Right lobe of liver (tissue), 6 donors: ENCODE results near the gene CCDC86. TPM values are rescaled to one million over a fixed set of nuclear protein-coding genes. Genes with fewer than 3 reads are reported as not detected.

Experiments used
- ATAC-seq, 4 donors: fragments of 200-7000 bp; cut with Tn5 transposase; one replicate each; pipeline ENCODE4 v1.9.1; 2020; ENCODE audit warnings: mild to moderate bottlenecking in 4 of 4, moderate library complexity in 4 of 4
- DNase-seq, 3 donors: peaks; one replicate each; pipeline ENCODE4 v3.0.0-alpha.2; 2020
- H3K27ac ChIP-seq, 3 donors: fragments of 200-600 bp; one replicate each; pipeline ENCODE4 v1.8.0; 2022
- H3K27me3 ChIP-seq, 2 donors: fragments of 200-600 bp; one replicate each; pipeline ENCODE4 v1.8.0; 2022
- H3K36me3 ChIP-seq, 4 donors: fragments of 200-600 bp; sonication (generic) in 1 of 4; one replicate each; pipeline versions ENCODE4 v1.5.1 to v1.8.0; 2017 to 2022; ENCODE audit warnings: control low read depth in 1 of 4
- H3K4me1 ChIP-seq, 4 donors: fragments of 200-600 bp; sonication (generic) in 1 of 4; one replicate each; pipeline versions ENCODE4 v1.5.1 to v1.8.0; 2017 to 2022; ENCODE audit warnings: control low read depth in 1 of 4
- H3K4me3 ChIP-seq, 3 donors: fragments of 200-600 bp; one replicate each; pipeline ENCODE4 v1.8.0; 2022
- H3K9me3 ChIP-seq, 4 donors: fragments of 200-600 bp; sonication (generic) in 1 of 4; one replicate each; pipeline versions ENCODE4 v1.5.1 to v1.8.0; 2017 to 2022; ENCODE audit warnings: control low read depth in 1 of 4
- CTCF ChIP-seq, 4 donors: fragments of 200-600 bp in 3 of 4; fragments of 450-650 bp in 1 of 4; IDR thresholded peaks; one replicate each; pipeline versions ENCODE4 v1.5.1 to v1.8.0; 2016 to 2022; ENCODE audit warnings: antibody characterized with exemption in 4 of 4, mild to moderate bottlenecking in 2 of 4
- POLR2A ChIP-seq: fragments of 450-650 bp; IDR thresholded peaks from one replicate; pipeline ENCODE4 v1.6.1; 2017; ENCODE audit warnings: antibody characterized with exemption, mild to moderate bottlenecking
- WGBS: methylation state at CpG from one replicate; pipeline ENCODE4 v1.1.6; 2018; ENCODE audit warnings: low coverage, low lambda C conversion rate; ENCODE audit not compliant: insufficient coverage; ENCODE audit errors: missing lambda C conversion rate; 5-methylcytosine and 5-hydroxymethylcytosine counted together
- intact Hi-C, 2 donors: fragments of 100-400 bp; cut with DNase I; formaldehyde crosslinking; loops; one replicate each; pipeline versions ENCODE4 v1.11.2 to v1.14.1; 2022
- total RNA-seq, 6 experiments: library from RNA; depleted of rRNA in 2 of 6; stranded (reverse); fragments of >200 nt in 2 of 6; fragmentation: NEBNext Ultra II Directional in 3 of 6; extraction: Animal tissue kit (Norgen Biotek cat#: 25700) in 3 of 6; gene quantifications; one replicate each; pipeline versions ENCODE4 v1.1.0 to v1.2.4, GENCODE V29; 2016 to 2023
- donor health status: DM: no; HTN: yes; CAD: no.
- donor health status: DM: no; HTN: no; CAD: no.
- donor health status: DM: no; HTN: no; CAD: no.
- donor health status: DM: no; HTN: yes; CAD: no.
- donor health status: DM: no; HTN: yes; CAD: no.

Gene CCDC86
- total RNA-seq, 6 experiments from 2014 or later, result 4.9 to 17.8 (median 8.6) TPM

- TF ChIP-seq CTCF (IDR thresholded peaks at IDR 0.05) (no peak), POLR2A (no peak)
- H3K4me1 ChIP-seq, result no peaks in the 10 kb centered on the region
- H3K27me3 ChIP-seq, result no peaks in the 10 kb centered on the region
- WGBS, result 56% methylated on average over 3 of the region's 8 CpGs
- intact Hi-C loops, result no loop called here
- H3K9me3 ChIP-seq, result no peaks in the 10 kb centered on the region
- H3K27ac ChIP-seq, result no peak overlapping the region
- DNase-seq (no peak), ATAC-seq (peak in 3 of 4 donors; percentile 20 to 36 (median 31))
- H3K36me3 ChIP-seq, result no peaks in the 10 kb centered on the region
- no peak overlapping the region for H3K4me3 ChIP-seq
Measured at GRCh38 chr11:60810569-60810968, 31.3 kb upstream of the CCDC86 start.

- Histone ChIP-seq H3K36me3 (no peaks in the 10 kb centered on the region), H3K9me3 (no peaks in the 10 kb centered on the region), H3K27ac (no peak overlapping the region), H3K4me1 (no peaks in the 10 kb centered on the region), H3K4me3 (no peak overlapping the region), H3K27me3 (no peaks in the 10 kb centered on the region)
- WGBS, result 83% methylated on average over 1 of the region's 1 CpG
- DNase-seq (no peak), ATAC-seq (no peak)
- TF ChIP-seq POLR2A, result no peak
- TF ChIP-seq CTCF (IDR thresholded peaks at IDR 0.05), result no peak
- intact Hi-C loops, result no loop called here
Measured at GRCh38 chr11:60813324-60813723, 28.6 kb upstream of the CCDC86 start.

GRCh38 chr11:60814112-60814511 is 27.8 kb upstream of the CCDC86 start:
- 80% methylated on average over 1 of the region's 2 CpGs for WGBS
- Histone ChIP-seq H3K4me1 (no peaks in the 10 kb centered on the region), H3K27me3 (no peaks in the 10 kb centered on the region), H3K27ac (no peak overlapping the region), H3K36me3 (no peaks in the 10 kb centered on the region), H3K4me3 (no peak overlapping the region), H3K9me3 (no peaks in the 10 kb centered on the region)
- intact Hi-C loops, result no loop called here
- ATAC-seq (no peak), DNase-seq (no peak)
- TF ChIP-seq CTCF (IDR thresholded peaks at IDR 0.05) (no peak), POLR2A (no peak)

- H3K4me1 ChIP-seq, result no peaks in the 10 kb centered on the region
- intact Hi-C loops, result no loop called here
- no peaks in the 10 kb centered on the region for H3K36me3 ChIP-seq
- ATAC-seq (no peak), DNase-seq (no peak)
- WGBS, result 89% methylated on average over 2 of the region's 2 CpGs
- TF ChIP-seq CTCF (IDR thresholded peaks at IDR 0.05), result no peak
- TF ChIP-seq POLR2A, result no peak
- no peak overlapping the region for H3K27ac ChIP-seq
- H3K4me3 ChIP-seq, result no peak overlapping the region
- no peaks in the 10 kb centered on the region for H3K27me3 ChIP-seq
- no peaks in the 10 kb centered on the region for H3K9me3 ChIP-seq
Measured at GRCh38 chr11:60816590-60817157, 25.2 kb upstream of the CCDC86 start.

- Histone ChIP-seq H3K27me3 (no peaks in the 10 kb centered on the region), H3K9me3 (no peaks in the 10 kb centered on the region), H3K36me3 (no peaks in the 10 kb centered on the region), H3K4me1 (no peaks in the 10 kb centered on the region), H3K27ac (no peak overlapping the region), H3K4me3 (no peak overlapping the region)
- ATAC-seq (no peak), DNase-seq (no peak)
- intact Hi-C loops, result no loop called here
- 35% methylated on average over 3 of the region's 4 CpGs for WGBS
- TF ChIP-seq POLR2A, result no peak
- TF ChIP-seq CTCF (IDR thresholded peaks at IDR 0.05), result no peak
Measured at GRCh38 chr11:60818057-60818456, 23.9 kb upstream of the CCDC86 start.
